HG03342 (cell line): Measurements from ENCODE around the gene TMEM151B.
"Not testable (repeated sequence)": the region's sequence is repeated elsewhere in the genome, so short reads cannot be mapped to it uniquely, and the experiment has no call there.

Experiments used
- ATAC-seq: cut with Tn5 transposase; IDR thresholded peaks from one replicate; pipeline ENCODE4 v1.9.1; 2021; ENCODE audit warnings: mild to moderate bottlenecking, moderate library complexity; ENCODE audit not compliant: unreplicated experiment

Gene TMEM151B

GRCh38 chr6:44301106-44301505 is 30.9 kb downstream of the TMEM151B start:
- ATAC-seq: no peak

- ATAC-seq: no peak
Observed at GRCh38 chr6:44301782-44302564, 31.7 kb downstream of the TMEM151B start.

- ATAC-seq: no peak
Observed at GRCh38 chr6:44302856-44303255, 32.6 kb downstream of the TMEM151B start.

- ATAC-seq: no peak
Observed at GRCh38 chr6:44303842-44304241, 33.6 kb downstream of the TMEM151B start.

GRCh38 chr6:44304282-44305199 is 34.3 kb downstream of the TMEM151B start:
- ATAC-seq: no peak

GRCh38 chr6:44305200-44305725 is 35.0 kb downstream of the TMEM151B start:
- no peak for ATAC-seq

- ATAC-seq: no peak
Observed at GRCh38 chr6:44306710-44307109, 36.5 kb downstream of the TMEM151B start.

GRCh38 chr6:44307217-44307616 is 37.0 kb downstream of the TMEM151B start:
- ATAC-seq: no peak

GRCh38 chr6:44309092-44309491 is 38.8 kb downstream of the TMEM151B start:
- ATAC-seq: no peak

GRCh38 chr6:44309631-44310030 is 39.4 kb downstream of the TMEM151B start:
- ATAC-seq: no peak

- ATAC-seq: no peak
Observed at GRCh38 chr6:44310241-44310640, 40.0 kb downstream of the TMEM151B start.

GRCh38 chr6:44311304-44311703 is 41.1 kb downstream of the TMEM151B start:
- ATAC-seq: no peak

GRCh38 chr6:44311767-44312166 is 41.5 kb downstream of the TMEM151B start:
- no peak for ATAC-seq

GRCh38 chr6:44312901-44313788 is 42.9 kb downstream of the TMEM151B start, which contains the start of gene AARS2:
AARS2 (minus strand) TSS chr6:44313347; CDS start chr6:44313323, 24 bp downstream.
- ATAC-seq: peak; percentile 92

- ATAC-seq: not testable (repeated sequence)
Observed at GRCh38 chr6:44314657-44315056, 44.4 kb downstream of the TMEM151B start.

GRCh38 chr6:44315516-44315915 is 45.3 kb downstream of the TMEM151B start:
- no peak for ATAC-seq

- ATAC-seq: no peak
Observed at GRCh38 chr6:44315951-44316350, 45.7 kb downstream of the TMEM151B start.

GRCh38 chr6:44316481-44316880 is 46.2 kb downstream of the TMEM151B start:
- ATAC-seq: no peak

- not testable (repeated sequence) for ATAC-seq
Observed at GRCh38 chr6:44317136-44317631, 46.9 kb downstream of the TMEM151B start.

GRCh38 chr6:44321210-44321609 is 51.0 kb downstream of the TMEM151B start:
- ATAC-seq: no peak
